BE2C (cell line): ENCODE measurements around the gene ZNF567.
"Not testable (repeated sequence)": the region's sequence is repeated elsewhere in the genome, so short reads cannot be mapped to it uniquely, and the experiment has no call there.

ENCODE experiments used
- DNase-seq: peaks from one replicate; pipeline ENCODE4 v3.0.0-alpha.2; 2020
- H3K27me3 ChIP-seq: fragments of 250-450 bp; sonication (Bioruptor Pico); 2 replicates; pipeline ENCODE4 v1.5.1; 2020; ENCODE audit warnings: mild to moderate bottlenecking
- H3K36me3 ChIP-seq: fragments of 250-450 bp; sonication (Bioruptor Pico); 2 replicates; pipeline ENCODE4 v1.5.1; 2020; ENCODE audit warnings: mild to moderate bottlenecking
- H3K4me1 ChIP-seq: fragments of 250-450 bp; sonication (Bioruptor Pico); 2 replicates; pipeline ENCODE4 v1.5.1; 2020
- H3K4me3 ChIP-seq: 2 replicates; pipeline ENCODE4 v1.5.1; 2011; ENCODE audit warnings: low read depth, low read length
- H3K9me3 ChIP-seq: fragments of 250-450 bp; sonication (Bioruptor Pico); 2 replicates; pipeline ENCODE4 v1.5.1; 2020
- TF ChIP-seq, protein P1 (sequence below): IDR thresholded peaks from 2 replicates; pipeline ENCODE4 v1.5.1; 2012; ENCODE audit warnings: mild to moderate bottlenecking, low read depth, low read length

The ZNF567 gene

DNA sequence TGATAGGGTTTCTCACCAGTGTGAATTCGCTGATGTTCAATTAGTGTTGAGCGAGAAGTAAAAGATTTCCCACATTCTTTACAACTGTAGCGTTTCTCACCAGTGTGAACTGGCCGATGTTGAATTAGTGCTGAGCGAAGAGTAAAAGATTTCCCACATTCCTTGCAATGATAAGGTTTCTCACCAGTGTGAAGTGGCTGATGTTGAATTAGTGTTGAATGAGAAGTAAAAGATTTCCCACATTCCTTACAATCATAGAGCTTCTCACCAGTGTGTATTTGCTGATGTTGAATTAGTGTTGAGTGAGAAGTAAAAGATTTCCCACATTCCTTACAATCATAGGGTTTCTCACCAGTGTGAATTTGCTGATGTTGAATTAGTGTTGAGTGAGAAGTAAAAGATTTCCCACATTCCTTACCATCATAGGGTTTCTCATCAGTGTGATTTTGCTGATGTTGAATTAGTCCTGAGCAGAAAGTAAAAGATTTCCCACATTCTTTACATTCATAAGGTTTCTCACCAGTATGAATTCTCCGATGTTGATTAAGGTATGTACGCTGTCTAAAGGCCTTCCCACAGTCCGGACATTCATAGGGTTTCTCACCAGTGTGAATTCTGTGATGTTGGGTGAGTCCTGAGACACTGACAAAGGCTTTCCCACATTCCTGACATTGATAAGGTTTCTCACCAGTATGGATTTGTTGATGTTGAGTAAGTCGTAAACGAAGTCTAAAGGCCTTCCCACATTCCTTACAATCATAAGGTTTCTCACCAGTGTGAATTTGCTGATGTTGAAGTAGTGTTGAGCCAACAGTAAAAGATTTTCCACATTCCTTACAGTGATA is 61.2 kb downstream of the ZNF567 start:
- TF ChIP-seq, protein P1, sequence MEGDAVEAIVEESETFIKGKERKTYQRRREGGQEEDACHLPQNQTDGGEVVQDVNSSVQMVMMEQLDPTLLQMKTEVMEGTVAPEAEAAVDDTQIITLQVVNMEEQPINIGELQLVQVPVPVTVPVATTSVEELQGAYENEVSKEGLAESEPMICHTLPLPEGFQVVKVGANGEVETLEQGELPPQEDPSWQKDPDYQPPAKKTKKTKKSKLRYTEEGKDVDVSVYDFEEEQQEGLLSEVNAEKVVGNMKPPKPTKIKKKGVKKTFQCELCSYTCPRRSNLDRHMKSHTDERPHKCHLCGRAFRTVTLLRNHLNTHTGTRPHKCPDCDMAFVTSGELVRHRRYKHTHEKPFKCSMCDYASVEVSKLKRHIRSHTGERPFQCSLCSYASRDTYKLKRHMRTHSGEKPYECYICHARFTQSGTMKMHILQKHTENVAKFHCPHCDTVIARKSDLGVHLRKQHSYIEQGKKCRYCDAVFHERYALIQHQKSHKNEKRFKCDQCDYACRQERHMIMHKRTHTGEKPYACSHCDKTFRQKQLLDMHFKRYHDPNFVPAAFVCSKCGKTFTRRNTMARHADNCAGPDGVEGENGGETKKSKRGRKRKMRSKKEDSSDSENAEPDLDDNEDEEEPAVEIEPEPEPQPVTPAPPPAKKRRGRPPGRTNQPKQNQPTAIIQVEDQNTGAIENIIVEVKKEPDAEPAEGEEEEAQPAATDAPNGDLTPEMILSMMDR = no peak

DNA sequence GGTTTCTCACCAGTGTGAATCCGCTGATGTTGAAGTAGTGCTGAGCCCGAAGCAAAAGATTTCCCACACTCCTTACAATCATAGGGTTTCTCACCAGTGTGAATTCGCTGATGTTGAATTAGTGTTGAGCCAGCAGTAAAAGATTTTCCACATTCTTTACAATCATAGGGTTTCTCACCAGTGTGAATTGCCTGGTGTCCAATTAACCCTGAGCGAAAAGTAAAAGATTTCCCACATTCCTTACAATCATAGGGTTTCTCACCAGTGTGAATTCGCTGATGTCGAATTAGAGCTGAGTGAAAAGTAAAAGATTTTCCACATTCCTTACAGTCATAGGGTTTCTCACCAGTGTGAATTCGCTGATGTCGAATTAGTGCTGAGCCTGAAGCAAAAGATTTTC is 62.2 kb downstream of the ZNF567 start:
- not testable (repeated sequence) for H3K4me1 ChIP-seq, DNase-seq, H3K4me3 ChIP-seq, H3K27me3 ChIP-seq
- H3K9me3 ChIP-seq = peaks cover 11% of the 10 kb centered on the region
- peaks cover 68% of the 10 kb centered on the region for H3K36me3 ChIP-seq

More for the DNA sequence above, 61.2 kb downstream of the ZNF567 start:
- Histone ChIP-seq H3K27me3 (no peaks in the 10 kb centered on the region), H3K4me3 (no peak overlapping the region), H3K36me3 (peaks cover 68% of the 10 kb centered on the region), H3K9me3 (peaks cover 11% of the 10 kb centered on the region), H3K4me1 (no peaks in the 10 kb centered on the region)
- no peak for DNase-seq

DNA sequence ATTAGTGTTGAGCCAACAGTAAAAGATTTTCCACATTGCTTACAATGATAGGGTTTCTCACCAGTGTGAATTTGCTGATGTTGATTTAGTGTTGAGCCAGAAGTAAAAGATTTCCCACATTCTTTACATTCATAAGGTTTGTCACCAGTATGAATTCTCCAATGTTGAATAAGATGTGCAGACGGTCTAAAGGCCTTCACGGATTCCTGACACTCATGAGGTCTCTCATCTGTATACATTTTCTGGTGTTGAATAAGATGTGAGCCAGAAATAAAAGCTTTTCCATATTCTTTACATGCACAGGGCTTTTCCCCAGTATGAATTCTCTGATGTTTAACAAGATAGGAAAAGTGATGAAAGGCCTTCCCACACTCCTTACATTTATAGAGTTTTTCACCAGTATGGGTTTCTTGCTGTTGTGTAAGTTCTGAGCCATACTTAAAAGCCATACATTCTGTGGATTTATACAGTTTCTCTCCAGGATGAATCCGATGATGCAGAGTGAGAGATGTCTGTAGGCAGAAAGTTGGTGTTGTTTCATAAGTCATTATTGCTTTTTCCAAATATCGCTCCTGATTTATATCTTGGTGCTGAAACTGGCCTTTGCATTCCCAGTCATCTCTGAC is 62.8 kb downstream of the ZNF567 start:
- peaks cover 11% of the 10 kb centered on the region for H3K9me3 ChIP-seq
- peaks cover 69% of the 10 kb centered on the region for H3K36me3 ChIP-seq
- TF ChIP-seq, protein P1 = no peak
- DNase-seq = no peak
- H3K27me3 ChIP-seq = no peaks in the 10 kb centered on the region
- H3K4me1 ChIP-seq = no peaks in the 10 kb centered on the region
- no peak overlapping the region for H3K4me3 ChIP-seq
